ENCODE data around the gene CPNE4. TPM values are rescaled to one million over a fixed set of nuclear protein-coding genes. Genes with fewer than 3 reads are reported as not detected.

The CPNE4 gene
- total RNA-seq, 1 donor from 2014 or later = 0.41 TPM

DNA sequence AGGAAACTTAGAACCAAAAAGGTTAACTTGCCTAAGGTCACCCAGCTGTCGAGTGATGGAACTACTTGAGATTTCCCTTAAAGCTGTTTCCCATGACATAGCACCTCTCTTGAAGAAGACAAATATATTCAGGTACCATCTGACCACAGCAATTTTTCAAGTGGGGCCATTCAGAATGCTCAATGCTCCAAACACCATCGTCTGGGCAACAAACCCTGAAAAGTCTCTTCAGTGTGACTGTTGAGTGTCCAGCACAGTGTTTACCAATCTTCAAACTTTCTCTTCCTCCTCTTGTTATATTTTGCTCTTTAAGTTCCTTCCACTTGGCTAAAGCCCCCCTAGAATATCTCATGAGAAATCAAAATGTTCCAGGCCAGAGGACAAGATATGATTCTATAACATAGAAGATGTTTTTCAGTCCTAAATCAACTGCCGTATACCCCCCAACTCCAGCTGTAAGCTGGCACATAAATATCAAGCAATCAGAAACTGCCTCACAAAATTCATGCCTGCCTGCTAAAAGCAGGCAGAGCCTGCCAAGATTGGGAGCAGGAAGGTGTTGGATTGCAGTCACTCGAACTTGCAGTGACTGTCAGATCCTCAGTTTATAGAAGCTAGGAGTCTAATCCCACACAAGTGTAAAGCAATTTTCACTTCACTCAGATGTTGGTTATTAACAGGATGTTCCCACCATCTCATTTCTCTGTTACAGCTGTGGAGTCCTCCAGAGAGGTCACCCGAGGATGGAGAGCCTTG, 301.6 kb downstream of the CPNE4 start:
- no peak for DNase-seq (ENCODE audit: low spot score)
- H3K4me1 Mint-ChIP-seq (ENCODE audit: unreplicated experiment) = no peaks in the 10 kb centered on the region
- H3K27ac Mint-ChIP-seq (ENCODE audit: unreplicated experiment) = no peak overlapping the region
- H3K4me3 Mint-ChIP-seq (ENCODE audit: unreplicated experiment) = no peak overlapping the region
- no peaks in the 10 kb centered on the region for H3K36me3 Mint-ChIP-seq (ENCODE audit: low read depth, unreplicated experiment)
- no peaks in the 10 kb centered on the region for H3K9me3 Mint-ChIP-seq (ENCODE audit: unreplicated experiment)
- peaks cover 2% of the 10 kb centered on the region for H3K27me3 Mint-ChIP-seq (ENCODE audit: unreplicated experiment)
- TF ChIP-seq, protein P1, sequence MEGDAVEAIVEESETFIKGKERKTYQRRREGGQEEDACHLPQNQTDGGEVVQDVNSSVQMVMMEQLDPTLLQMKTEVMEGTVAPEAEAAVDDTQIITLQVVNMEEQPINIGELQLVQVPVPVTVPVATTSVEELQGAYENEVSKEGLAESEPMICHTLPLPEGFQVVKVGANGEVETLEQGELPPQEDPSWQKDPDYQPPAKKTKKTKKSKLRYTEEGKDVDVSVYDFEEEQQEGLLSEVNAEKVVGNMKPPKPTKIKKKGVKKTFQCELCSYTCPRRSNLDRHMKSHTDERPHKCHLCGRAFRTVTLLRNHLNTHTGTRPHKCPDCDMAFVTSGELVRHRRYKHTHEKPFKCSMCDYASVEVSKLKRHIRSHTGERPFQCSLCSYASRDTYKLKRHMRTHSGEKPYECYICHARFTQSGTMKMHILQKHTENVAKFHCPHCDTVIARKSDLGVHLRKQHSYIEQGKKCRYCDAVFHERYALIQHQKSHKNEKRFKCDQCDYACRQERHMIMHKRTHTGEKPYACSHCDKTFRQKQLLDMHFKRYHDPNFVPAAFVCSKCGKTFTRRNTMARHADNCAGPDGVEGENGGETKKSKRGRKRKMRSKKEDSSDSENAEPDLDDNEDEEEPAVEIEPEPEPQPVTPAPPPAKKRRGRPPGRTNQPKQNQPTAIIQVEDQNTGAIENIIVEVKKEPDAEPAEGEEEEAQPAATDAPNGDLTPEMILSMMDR (IDR thresholded peaks at IDR 0.05; ENCODE audit: unreplicated experiment) = no peak

- no peaks in the 10 kb centered on the region for H3K36me3 Mint-ChIP-seq (ENCODE audit: low read depth, unreplicated experiment)
- H3K27ac Mint-ChIP-seq (ENCODE audit: unreplicated experiment) = no peak overlapping the region
- no peaks in the 10 kb centered on the region for H3K27me3 Mint-ChIP-seq (ENCODE audit: unreplicated experiment)
- TF ChIP-seq, protein P1 (IDR thresholded peaks at IDR 0.05; ENCODE audit: unreplicated experiment) = no peak
- H3K9me3 Mint-ChIP-seq (ENCODE audit: unreplicated experiment) = no peaks in the 10 kb centered on the region
- H3K4me1 Mint-ChIP-seq (ENCODE audit: unreplicated experiment) = no peaks in the 10 kb centered on the region
- DNase-seq (ENCODE audit: low spot score) = no peak
- no peak overlapping the region for H3K4me3 Mint-ChIP-seq (ENCODE audit: unreplicated experiment)
Measured at GRCh38 chr3:131731709-131732108, 303.1 kb downstream of the CPNE4 start.

- DNase-seq (ENCODE audit: low spot score) = no peak
- Mint-ChIP-seq H3K4me3 (ENCODE audit: unreplicated experiment) (no peak overlapping the region), H3K4me1 (ENCODE audit: unreplicated experiment) (no peaks in the 10 kb centered on the region), H3K27me3 (ENCODE audit: unreplicated experiment) (no peaks in the 10 kb centered on the region), H3K36me3 (ENCODE audit: low read depth, unreplicated experiment) (no peaks in the 10 kb centered on the region), H3K27ac (ENCODE audit: unreplicated experiment) (no peak overlapping the region), H3K9me3 (ENCODE audit: unreplicated experiment) (no peaks in the 10 kb centered on the region)
- TF ChIP-seq, protein P1 (IDR thresholded peaks at IDR 0.05; ENCODE audit: unreplicated experiment) = no peak
Measured at GRCh38 chr3:131730581-131730980, 304.2 kb downstream of the CPNE4 start.

- no peaks in the 10 kb centered on the region for H3K9me3 Mint-ChIP-seq (ENCODE audit: unreplicated experiment)
- TF ChIP-seq, protein P1 (IDR thresholded peaks at IDR 0.05; ENCODE audit: unreplicated experiment) = no peak
Measured at GRCh38 chr3:131729643-131730017, 305.2 kb downstream of the CPNE4 start.

GRCh38 chr3:131728898-131729642, 305.7 kb downstream of the CPNE4 start:
- no peaks in the 10 kb centered on the region for H3K4me1 Mint-ChIP-seq (ENCODE audit: unreplicated experiment)
- H3K27ac Mint-ChIP-seq (ENCODE audit: unreplicated experiment) = no peak overlapping the region
- no peaks in the 10 kb centered on the region for H3K27me3 Mint-ChIP-seq (ENCODE audit: unreplicated experiment)
- TF ChIP-seq, protein P1 (IDR thresholded peaks at IDR 0.05; ENCODE audit: unreplicated experiment) = no peak
- no peaks in the 10 kb centered on the region for H3K9me3 Mint-ChIP-seq (ENCODE audit: unreplicated experiment)
- no peak overlapping the region for H3K4me3 Mint-ChIP-seq (ENCODE audit: unreplicated experiment)
- no peak for DNase-seq (ENCODE audit: low spot score)
- H3K36me3 Mint-ChIP-seq (ENCODE audit: low read depth, unreplicated experiment) = no peaks in the 10 kb centered on the region

More at GRCh38 chr3:131729643-131730017, 305.2 kb downstream of the CPNE4 start:
- H3K36me3 Mint-ChIP-seq (ENCODE audit: low read depth, unreplicated experiment) = no peaks in the 10 kb centered on the region
- no peak overlapping the region for H3K4me3 Mint-ChIP-seq (ENCODE audit: unreplicated experiment)
- H3K27me3 Mint-ChIP-seq (ENCODE audit: unreplicated experiment) = no peaks in the 10 kb centered on the region
- H3K4me1 Mint-ChIP-seq (ENCODE audit: unreplicated experiment) = no peaks in the 10 kb centered on the region
- DNase-seq (ENCODE audit: low spot score) = no peak
- H3K27ac Mint-ChIP-seq (ENCODE audit: unreplicated experiment) = no peak overlapping the region

Data from endothelial cell (in vitro differentiated cells).